ENCODE results near the gene DHPS. TPM values are rescaled to one million over a fixed set of nuclear protein-coding genes. Genes with fewer than 3 reads are reported as not detected.
"Not testable (repeated sequence)": the region's sequence is repeated elsewhere in the genome, so short reads cannot be mapped to it uniquely, and the experiment has no call there.

The DHPS gene
- total RNA-seq, 1 donor from 2014 or later = 134 TPM

DNA sequence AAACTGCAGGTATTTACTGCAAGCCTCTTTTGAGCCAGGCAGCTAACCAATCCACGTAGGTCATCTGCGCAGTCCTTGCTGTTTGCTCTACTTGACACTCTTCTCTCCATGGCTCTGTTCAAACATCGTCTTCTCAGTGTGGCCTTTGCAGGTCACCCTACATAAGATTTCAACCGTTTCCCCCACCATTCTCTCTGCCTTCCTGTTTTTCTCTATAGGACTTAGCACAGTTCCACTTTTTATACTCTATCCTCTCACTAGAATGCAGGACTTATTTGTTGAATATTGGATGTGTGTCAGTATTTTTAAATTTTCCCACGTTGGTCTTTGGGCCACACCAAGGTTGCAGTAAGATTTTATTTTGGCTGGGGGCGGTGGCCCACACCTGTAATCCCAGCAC, 16.5 kb upstream of the DHPS start:
- no peak for DNase-seq (ENCODE audit: low spot score)
- Mint-ChIP-seq H3K4me3 (ENCODE audit: low read depth) (peak overlapping the region; percentile 67), H3K36me3 (ENCODE audit: low read depth) (peaks cover 30% of the 10 kb centered on the region), H3K9me3 (no peaks in the 10 kb centered on the region), H3K27me3 (ENCODE audit: low read depth) (no peaks in the 10 kb centered on the region), H3K27ac (peak overlapping the region; percentile 63), H3K4me1 (ENCODE audit: low read depth) (peaks cover 3% of the 10 kb centered on the region)
- intact Hi-C loops (cut with micrococcal nuclease) = no loop called here

DNA sequence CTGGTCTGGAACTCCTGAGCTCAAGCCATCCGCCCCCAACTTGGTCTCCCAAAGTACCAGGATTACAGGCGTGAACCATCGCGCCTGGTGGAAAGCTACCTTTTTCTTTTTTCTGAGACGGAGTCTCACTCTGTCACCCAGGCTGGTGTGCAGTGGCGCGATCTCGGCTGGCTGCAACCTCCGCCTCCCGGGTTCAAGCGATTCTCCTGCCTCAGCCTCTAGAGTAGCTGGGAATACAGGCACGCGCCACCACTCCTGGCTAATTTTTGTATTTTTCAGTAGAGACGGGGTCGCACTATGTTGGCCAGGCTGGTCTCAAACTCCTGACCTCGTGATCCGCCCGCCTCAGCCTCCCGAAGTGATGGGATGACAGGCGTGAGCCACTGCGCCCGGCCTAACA, 15.7 kb upstream of the DHPS start:
- H3K27ac Mint-ChIP-seq; H3K9me3 Mint-ChIP-seq; H3K4me1 Mint-ChIP-seq (ENCODE audit: low read depth); DNase-seq (ENCODE audit: low spot score); H3K27me3 Mint-ChIP-seq (ENCODE audit: low read depth): not testable (repeated sequence)
- intact Hi-C loops (cut with micrococcal nuclease) = loop anchor here (2.0 kb wide), 1 partner anchor 17 kb away; the partner anchor contains the start of gene DHPS
- Mint-ChIP-seq H3K4me3 (ENCODE audit: low read depth) (peak overlapping the region; percentile 37), H3K36me3 (ENCODE audit: low read depth) (peaks cover 26% of the 10 kb centered on the region)

DNA sequence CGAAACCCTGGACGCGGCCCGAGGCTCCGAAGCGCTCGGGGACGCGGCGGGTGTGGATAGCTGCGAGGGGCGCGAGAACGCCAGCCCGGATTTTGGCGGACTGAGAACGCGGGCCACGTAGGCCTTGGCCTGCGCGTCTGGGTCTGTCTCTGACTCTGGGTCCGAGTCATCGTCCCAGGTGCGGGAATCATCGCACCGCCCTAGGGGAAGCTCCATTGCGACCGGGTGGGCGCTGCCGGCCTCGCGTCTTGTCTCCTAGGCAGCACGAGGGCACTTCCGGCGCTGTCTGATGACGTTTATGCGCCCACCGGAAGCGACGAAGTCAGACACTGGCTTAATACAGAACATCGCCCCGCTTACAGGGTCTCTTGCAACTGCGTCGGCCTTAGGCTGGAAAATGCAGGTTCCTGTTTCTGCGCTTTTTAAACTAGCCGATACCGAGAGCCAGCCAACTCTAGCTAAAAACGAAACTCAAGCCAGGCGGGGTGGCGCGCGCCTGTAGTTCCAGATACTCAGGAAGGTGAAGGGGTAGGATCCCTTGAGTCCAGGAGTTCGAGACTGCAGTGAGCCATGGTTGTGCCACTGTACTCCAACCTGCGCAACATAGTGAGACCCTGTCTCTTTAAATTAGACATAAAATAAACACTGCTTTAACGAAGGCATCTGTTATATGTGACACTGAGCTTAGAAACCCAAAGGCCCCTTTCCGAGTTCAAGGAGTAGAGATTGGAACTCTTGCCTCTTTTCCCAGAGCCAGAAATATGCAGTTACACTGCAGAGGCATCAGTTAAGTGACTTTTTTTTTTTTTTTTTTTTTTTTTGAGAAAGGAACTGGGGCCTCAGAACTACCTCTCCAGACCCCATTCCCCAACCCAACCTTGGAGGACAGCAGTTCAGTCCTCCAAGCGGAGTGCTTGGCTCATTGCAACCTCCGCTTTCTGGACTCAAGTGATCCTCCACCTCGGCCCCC, 15.0 kb upstream of the DHPS start, which contains the start of gene FBXW9:
FBXW9 (minus strand) TSS at position 266 of the 970 bp plus-strand sequence; CDS start at position 216, 50 bp downstream.
- Mint-ChIP-seq H3K27ac (peak within 1 kb of the TSS; percentile 95), H3K4me1 (ENCODE audit: low read depth) (peaks cover 3% of the 10 kb centered on the region), H3K36me3 (ENCODE audit: low read depth) (peaks cover 22% of the 10 kb centered on the region), H3K4me3 (ENCODE audit: low read depth) (peak within 1 kb of the TSS; percentile 89), H3K27me3 (ENCODE audit: low read depth) (no peaks in the 10 kb centered on the region), H3K9me3 (no peaks in the 10 kb centered on the region)
- peak; percentile 94 for DNase-seq (ENCODE audit: low spot score)
- intact Hi-C loops (cut with micrococcal nuclease) = loop anchor here (2.0 kb wide), 1 partner anchor 16 kb away; the partner anchor contains the start of gene DHPS

DNA sequence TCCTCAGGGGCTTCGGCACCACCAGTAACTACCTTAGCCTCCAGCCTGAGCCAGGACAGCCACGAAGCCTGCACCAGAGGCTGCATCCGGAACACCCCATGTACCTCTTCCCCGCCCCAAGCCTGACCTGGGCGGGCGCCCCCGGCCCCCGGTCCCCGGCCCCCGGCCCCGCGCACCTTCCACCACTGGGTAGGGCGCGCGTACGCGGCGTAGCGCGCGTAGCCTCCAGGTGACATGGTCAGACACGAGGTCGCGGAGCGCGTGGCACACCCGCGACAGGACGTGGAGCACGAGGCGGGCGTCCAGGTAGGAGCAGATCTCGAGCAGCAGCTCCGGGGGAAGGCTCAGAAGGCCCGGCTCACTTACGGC, 14.3 kb upstream of the DHPS start:
- peak overlapping the region; percentile 89 for H3K4me3 Mint-ChIP-seq (ENCODE audit: low read depth)
- peak; percentile 30 for DNase-seq (ENCODE audit: low spot score)
- H3K9me3 Mint-ChIP-seq = no peaks in the 10 kb centered on the region
- peaks cover 3% of the 10 kb centered on the region for H3K4me1 Mint-ChIP-seq (ENCODE audit: low read depth)
- intact Hi-C loops (cut with micrococcal nuclease) = loop anchor here (2.0 kb wide), 1 partner anchor 15 kb away; the partner anchor contains the start of gene DHPS
- H3K27me3 Mint-ChIP-seq (ENCODE audit: low read depth) = no peaks in the 10 kb centered on the region
- H3K27ac Mint-ChIP-seq = peak overlapping the region; percentile 95
- H3K36me3 Mint-ChIP-seq (ENCODE audit: low read depth) = peaks cover 16% of the 10 kb centered on the region

DNA sequence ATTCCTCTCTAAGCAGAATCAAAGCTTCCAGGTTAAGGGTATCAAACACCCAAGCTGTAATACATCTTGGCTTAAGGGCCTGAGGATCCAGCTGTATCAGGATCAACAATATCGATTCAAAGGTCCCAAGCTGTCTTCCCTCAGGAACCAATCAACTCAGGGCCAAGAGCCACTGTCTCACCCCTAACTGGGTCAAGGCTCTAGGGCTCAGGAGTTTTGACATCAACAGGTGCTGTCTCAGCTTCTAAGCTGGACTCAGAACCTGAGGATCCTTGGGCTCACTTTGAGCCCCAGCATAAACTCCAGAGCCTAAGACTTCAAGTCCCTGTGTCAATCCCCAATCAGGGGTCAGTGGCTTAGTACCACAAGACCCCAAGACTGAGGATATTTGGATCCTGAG, 13.8 kb upstream of the DHPS start:
- intact Hi-C loops (cut with micrococcal nuclease) = no loop called here
- H3K27me3 Mint-ChIP-seq (ENCODE audit: low read depth) = no peaks in the 10 kb centered on the region
- H3K27ac Mint-ChIP-seq = no peak overlapping the region
- no peak for DNase-seq (ENCODE audit: low spot score)
- peak overlapping the region; percentile 74 for H3K4me3 Mint-ChIP-seq (ENCODE audit: low read depth)
- H3K9me3 Mint-ChIP-seq = no peaks in the 10 kb centered on the region
- H3K4me1 Mint-ChIP-seq (ENCODE audit: low read depth) = peaks cover 3% of the 10 kb centered on the region
- H3K36me3 Mint-ChIP-seq (ENCODE audit: low read depth) = peaks cover 12% of the 10 kb centered on the region

DNA sequence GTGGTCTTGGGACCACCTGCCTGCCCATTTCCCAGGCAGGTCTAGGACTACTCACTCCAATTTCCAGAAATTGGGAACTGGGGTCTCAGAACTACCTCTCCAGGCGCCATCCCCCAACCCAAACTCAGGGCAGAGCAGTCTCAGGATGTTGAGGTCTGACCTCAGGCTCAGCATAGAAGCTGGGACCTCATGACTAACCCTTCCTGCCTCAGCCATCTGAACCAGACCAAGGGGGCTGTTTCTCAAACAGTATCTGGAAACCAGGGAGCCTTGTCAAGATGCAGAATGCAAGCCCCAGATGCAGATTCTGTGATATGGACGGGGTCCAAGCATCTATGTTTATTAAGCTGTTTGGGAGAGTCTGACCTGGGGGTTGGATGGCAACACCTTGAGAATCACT, 13.4 kb upstream of the DHPS start:
- DNase-seq (ENCODE audit: low spot score) = no peak
- intact Hi-C loops (cut with micrococcal nuclease) = no loop called here

DNA sequence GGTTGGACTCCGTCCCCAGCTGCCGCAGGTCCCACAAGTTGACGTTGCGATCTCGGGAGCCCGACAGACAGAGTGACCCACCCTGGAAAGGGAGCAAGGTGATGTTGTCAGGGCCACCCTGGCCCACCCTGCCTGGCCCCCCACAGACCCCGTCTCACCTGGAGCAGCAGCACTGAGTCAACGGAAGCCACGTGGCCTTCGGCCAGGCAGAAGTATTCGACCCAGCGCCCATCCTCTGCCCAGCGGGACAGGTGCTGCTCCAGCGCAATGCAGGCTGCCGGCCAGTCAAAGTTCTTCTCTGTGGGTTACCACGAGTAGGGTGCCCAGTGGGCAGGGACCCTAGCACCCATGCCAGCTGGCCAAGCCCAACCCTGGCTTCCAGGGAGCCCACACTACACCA, 13.0 kb upstream of the DHPS start:
- peaks cover 12% of the 10 kb centered on the region for H3K36me3 Mint-ChIP-seq (ENCODE audit: low read depth)
- no peak overlapping the region for H3K4me3 Mint-ChIP-seq (ENCODE audit: low read depth)
- H3K4me1 Mint-ChIP-seq (ENCODE audit: low read depth) = peaks cover 3% of the 10 kb centered on the region
- no peaks in the 10 kb centered on the region for H3K27me3 Mint-ChIP-seq (ENCODE audit: low read depth)
- H3K9me3 Mint-ChIP-seq = no peaks in the 10 kb centered on the region
- DNase-seq (ENCODE audit: low spot score) = no peak
- intact Hi-C loops (cut with micrococcal nuclease) = no loop called here
- H3K27ac Mint-ChIP-seq = no peak overlapping the region

More for the DNA sequence above, 13.4 kb upstream of the DHPS start:
- peaks cover 3% of the 10 kb centered on the region for H3K4me1 Mint-ChIP-seq (ENCODE audit: low read depth)
- no peaks in the 10 kb centered on the region for H3K9me3 Mint-ChIP-seq
- H3K36me3 Mint-ChIP-seq (ENCODE audit: low read depth) = peaks cover 12% of the 10 kb centered on the region
- H3K27ac Mint-ChIP-seq = no peak overlapping the region
- no peaks in the 10 kb centered on the region for H3K27me3 Mint-ChIP-seq (ENCODE audit: low read depth)
- H3K4me3 Mint-ChIP-seq (ENCODE audit: low read depth) = peak overlapping the region; percentile 21

DNA sequence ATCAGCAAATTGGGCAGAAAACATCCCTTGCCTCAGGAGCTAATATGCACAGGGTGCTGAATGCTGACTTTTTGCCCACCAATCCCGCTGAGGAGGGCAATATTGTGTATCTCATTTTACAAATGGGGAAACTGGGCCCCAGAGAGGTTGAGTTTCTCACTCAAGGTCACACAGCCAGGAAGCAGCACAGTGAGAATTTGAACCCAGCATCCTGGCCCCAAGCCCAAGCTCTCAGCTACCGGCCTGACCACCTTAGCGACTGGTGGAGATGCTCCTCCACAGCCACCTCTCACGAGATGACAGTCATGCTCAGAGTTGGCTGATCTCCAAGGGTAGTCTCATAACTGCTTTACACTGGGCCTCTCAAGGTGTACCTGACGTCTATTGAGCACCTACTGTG, 11.3 kb upstream of the DHPS start:
- H3K4me3 Mint-ChIP-seq (ENCODE audit: low read depth) = no peak overlapping the region
- no peaks in the 10 kb centered on the region for H3K27me3 Mint-ChIP-seq (ENCODE audit: low read depth)
- H3K9me3 Mint-ChIP-seq = no peaks in the 10 kb centered on the region

DNA sequence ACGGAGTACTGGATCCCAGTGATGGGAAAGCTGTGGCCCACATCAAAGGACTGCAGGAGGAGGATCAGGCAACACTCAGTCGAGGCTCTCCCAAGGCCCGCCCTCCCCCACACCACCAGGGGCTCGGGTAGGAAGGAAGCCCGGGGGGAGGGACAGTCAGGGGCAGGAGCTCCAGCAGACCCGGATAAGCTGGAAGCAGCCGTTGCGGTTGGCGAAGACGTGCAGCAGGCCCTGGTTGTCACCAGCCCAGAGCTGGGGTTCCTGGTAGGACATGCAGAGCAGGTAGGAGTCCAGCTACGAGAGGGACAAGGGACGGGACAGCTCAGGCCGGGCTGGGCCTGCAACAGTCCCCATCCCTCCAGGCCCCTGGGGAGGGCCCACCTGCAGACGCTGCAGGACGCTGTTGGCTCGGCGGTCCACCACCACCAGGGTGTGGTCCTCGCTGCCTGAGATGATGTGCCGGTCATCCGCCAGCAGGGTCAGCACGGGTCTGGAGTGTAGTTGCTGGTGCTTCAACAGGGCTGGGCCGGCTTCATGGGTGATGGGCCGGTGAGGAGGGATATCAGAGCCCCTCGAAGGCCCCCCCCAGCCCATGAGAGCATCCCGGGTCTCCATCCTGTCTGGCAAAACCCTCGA, 8.0 kb upstream of the DHPS start:
- H3K4me1 Mint-ChIP-seq (ENCODE audit: low read depth) = no peaks in the 10 kb centered on the region
- no peak for DNase-seq (ENCODE audit: low spot score)
- H3K27ac Mint-ChIP-seq = no peak overlapping the region
- no peaks in the 10 kb centered on the region for H3K36me3 Mint-ChIP-seq (ENCODE audit: low read depth)
- no peak overlapping the region for H3K4me3 Mint-ChIP-seq (ENCODE audit: low read depth)
- H3K27me3 Mint-ChIP-seq (ENCODE audit: low read depth) = no peaks in the 10 kb centered on the region
- intact Hi-C loops (cut with micrococcal nuclease) = no loop called here
- H3K9me3 Mint-ChIP-seq = no peaks in the 10 kb centered on the region

More for the DNA sequence above, 11.3 kb upstream of the DHPS start:
- Mint-ChIP-seq H3K27ac (no peak overlapping the region), H3K36me3 (ENCODE audit: low read depth) (peaks cover 4% of the 10 kb centered on the region), H3K4me1 (ENCODE audit: low read depth) (peaks cover 2% of the 10 kb centered on the region)
- intact Hi-C loops (cut with micrococcal nuclease) = no loop called here
- no peak for DNase-seq (ENCODE audit: low spot score)

DNA sequence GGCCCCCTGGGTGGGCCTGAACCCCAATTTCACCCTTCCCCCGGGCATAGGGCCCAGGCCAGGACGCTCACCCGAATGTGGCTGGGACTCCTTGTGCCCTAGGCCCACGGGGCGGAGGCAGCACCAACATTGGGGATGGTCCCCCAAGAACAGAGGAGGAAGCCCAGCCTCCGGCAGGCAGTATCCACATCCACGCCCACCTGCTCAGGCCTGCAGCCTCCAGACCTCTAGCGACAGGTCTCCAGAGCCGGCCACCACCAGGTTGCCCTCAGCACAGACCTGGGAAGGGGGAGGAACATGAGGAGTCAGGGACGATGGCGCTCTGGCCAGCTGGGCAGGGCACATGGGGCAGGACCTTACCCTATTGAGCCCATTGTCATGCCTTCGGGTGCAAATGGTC, 7.3 kb upstream of the DHPS start:
- intact Hi-C loops (cut with micrococcal nuclease) = no loop called here

DNA sequence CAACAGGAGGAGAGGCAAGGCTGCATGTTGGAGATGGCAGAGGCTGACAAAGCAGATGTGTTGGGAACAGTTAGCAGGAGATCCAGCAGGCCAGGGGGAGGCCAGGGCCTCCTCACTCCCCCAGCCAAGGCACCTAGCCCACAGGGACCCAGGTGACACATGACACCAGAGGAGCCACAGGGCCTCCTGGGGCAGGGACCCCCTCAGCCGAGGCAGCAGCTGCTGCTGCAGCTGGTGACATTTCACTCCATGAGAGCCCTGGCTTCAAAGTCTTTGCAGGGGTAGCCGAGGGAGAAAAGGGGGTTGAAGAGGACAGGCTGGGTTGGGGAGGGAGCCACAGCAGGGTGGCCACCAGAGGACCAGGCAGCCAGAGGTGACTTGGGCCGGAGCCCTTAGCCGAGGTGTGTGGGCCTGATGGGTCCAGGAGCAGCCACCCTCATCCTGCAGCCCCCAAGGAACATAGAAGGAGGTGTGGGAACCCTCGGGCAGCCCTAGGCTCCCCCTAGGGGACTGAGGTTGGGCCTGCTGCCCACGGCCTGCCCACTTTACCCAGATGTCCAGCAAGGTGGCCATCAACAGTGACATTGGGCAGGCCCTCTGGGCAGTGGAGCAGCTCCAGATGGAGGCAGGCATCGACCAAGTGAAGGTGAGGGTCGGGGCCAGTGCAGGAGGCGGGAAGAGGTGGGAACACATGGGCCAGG, 6.0 kb upstream of the DHPS start, which contains the start of gene GNG14:
GNG14 (plus strand) TSS at position 503 of the 701 bp plus-strand sequence; CDS start at position 554, 51 bp downstream.
- no peaks in the 10 kb centered on the region for H3K4me1 Mint-ChIP-seq (ENCODE audit: low read depth)
- H3K4me3 Mint-ChIP-seq (ENCODE audit: low read depth) = no peak within 1 kb of the TSS
- no peak within 1 kb of the TSS for H3K27ac Mint-ChIP-seq
- intact Hi-C loops (cut with micrococcal nuclease) = no loop called here
- H3K36me3 Mint-ChIP-seq (ENCODE audit: low read depth) = no peaks in the 10 kb centered on the region
- no peaks in the 10 kb centered on the region for H3K9me3 Mint-ChIP-seq
- DNase-seq (ENCODE audit: low spot score) = no peak
- H3K27me3 Mint-ChIP-seq (ENCODE audit: low read depth) = no peaks in the 10 kb centered on the region

More for the DNA sequence above, 7.3 kb upstream of the DHPS start:
- no peak for DNase-seq (ENCODE audit: low spot score)
- Mint-ChIP-seq H3K9me3 (no peaks in the 10 kb centered on the region), H3K4me3 (ENCODE audit: low read depth) (no peak overlapping the region), H3K27ac (no peak overlapping the region), H3K27me3 (ENCODE audit: low read depth) (no peaks in the 10 kb centered on the region), H3K4me1 (ENCODE audit: low read depth) (no peaks in the 10 kb centered on the region), H3K36me3 (ENCODE audit: low read depth) (no peaks in the 10 kb centered on the region)

DNA sequence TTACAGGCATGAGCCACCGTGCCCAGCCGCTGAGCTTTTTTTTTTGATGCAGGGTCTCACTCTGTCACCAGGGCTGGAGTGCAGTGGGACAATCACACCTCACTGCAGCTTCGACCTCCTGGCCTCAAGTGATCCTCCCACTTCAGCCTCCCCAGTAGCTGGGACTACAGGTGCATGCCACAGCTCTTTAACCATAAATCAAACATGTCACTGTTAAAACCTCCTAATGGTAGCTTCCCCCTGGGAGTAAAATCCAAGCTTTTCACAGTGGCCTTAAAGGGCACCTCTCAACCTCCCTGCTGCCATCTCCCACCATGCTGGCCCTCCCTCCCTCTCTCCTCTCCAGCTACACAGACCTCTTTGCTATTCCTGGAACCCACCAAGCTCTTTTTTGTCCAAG, 4.2 kb upstream of the DHPS start:
- H3K9me3 Mint-ChIP-seq = no peaks in the 10 kb centered on the region
- H3K4me1 Mint-ChIP-seq (ENCODE audit: low read depth) = peaks cover 4% of the 10 kb centered on the region
- H3K4me3 Mint-ChIP-seq (ENCODE audit: low read depth) = no peak overlapping the region
- no peaks in the 10 kb centered on the region for H3K27me3 Mint-ChIP-seq (ENCODE audit: low read depth)
- H3K27ac Mint-ChIP-seq = no peak overlapping the region
- no peak for DNase-seq (ENCODE audit: low spot score)
- intact Hi-C loops (cut with micrococcal nuclease) = no loop called here
- peaks cover 5% of the 10 kb centered on the region for H3K36me3 Mint-ChIP-seq (ENCODE audit: low read depth)

Data from activated T-helper 2 cell treated with anti-CD3 and anti-CD28 coated beads, Interferon-gamma antibody, Interleukin-2, Interleukin-4, amounts not matched to agents 10 μg/mL and 5 μg/mL and 100 μg/mL, durations not matched to agents 14 hours and 24 hours and 36 hours (primary cell).